GM12873 (cell line): Measurements from ENCODE around the gene DSEL.
A peak's percentile ranks its signal among the peaks of the same experiment; 100 is the strongest.

ENCODE experiments used
- TF ChIP-seq, protein P1 (sequence below): IDR thresholded peaks from 2 replicates; pipeline ENCODE4 v1.5.1; 2012; ENCODE audit warnings: low read depth, mild to moderate bottlenecking, moderate library complexity, low read length, control low read depth; ENCODE audit not compliant: insufficient read depth; ENCODE audit errors: missing control alignments

The DSEL gene

DNA sequence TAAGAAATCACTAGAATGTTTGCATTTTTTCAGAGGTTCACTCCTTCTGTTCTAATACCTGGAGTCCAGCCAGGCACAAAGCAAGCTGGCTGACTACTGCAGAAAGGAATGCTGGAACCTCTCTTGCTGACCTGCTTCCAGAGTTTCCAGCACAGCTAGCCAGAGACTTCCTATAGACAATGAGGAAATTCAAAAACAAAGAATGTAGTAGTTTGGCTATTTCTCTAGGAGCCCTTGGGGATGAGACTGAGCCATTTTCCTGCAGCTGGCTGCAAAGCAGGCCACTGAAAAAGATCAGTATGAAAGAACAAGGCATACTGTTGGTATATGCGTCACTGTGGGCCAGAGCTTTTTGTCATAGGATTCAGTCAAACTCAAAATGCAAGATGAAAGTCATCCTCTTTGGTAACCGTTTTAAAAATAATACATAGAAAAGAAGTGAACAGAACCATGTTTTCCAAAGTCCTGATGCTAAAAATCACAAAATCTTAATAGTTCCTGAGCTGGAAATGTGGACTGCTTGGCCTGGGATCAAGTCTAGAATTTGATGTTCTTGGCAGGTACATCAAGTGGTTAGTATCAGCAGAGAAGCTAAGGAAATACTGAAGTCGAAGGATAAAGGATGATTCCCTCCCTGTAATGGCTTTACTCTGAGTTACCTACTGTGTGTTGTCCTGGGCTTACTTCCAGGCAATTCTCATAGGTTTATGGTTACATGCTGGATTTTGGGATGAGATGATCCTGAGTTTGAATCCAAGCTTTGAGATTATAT is 9.0 kb upstream of the DSEL start:
- TF ChIP-seq, protein P1, sequence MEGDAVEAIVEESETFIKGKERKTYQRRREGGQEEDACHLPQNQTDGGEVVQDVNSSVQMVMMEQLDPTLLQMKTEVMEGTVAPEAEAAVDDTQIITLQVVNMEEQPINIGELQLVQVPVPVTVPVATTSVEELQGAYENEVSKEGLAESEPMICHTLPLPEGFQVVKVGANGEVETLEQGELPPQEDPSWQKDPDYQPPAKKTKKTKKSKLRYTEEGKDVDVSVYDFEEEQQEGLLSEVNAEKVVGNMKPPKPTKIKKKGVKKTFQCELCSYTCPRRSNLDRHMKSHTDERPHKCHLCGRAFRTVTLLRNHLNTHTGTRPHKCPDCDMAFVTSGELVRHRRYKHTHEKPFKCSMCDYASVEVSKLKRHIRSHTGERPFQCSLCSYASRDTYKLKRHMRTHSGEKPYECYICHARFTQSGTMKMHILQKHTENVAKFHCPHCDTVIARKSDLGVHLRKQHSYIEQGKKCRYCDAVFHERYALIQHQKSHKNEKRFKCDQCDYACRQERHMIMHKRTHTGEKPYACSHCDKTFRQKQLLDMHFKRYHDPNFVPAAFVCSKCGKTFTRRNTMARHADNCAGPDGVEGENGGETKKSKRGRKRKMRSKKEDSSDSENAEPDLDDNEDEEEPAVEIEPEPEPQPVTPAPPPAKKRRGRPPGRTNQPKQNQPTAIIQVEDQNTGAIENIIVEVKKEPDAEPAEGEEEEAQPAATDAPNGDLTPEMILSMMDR, result no peak

DNA sequence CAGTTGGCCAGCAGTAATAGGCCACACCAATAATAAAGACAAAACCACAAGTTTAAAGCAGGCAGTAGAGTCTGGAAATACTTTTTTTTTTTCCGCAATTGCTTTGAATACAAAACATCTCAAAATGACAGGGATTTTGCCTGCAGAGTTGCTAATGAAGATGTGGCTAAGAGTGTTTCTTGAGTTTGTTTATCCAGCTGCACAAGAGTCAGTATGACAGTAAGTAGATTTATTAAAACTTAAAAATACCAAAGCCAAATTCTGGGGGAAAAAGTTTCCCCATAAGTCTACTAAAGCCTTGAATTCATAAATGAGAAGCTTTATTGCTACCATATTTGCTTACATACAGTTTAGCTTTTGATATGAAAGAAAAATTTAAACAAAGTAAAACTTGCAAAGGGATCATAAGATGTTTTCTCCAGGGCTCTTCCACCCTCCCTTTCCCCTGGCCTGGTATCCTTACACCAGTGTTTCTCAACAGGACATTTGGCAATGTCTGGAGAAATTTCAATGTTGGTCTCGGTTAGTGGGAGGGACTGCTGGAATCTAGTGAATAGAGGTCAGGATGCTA is 3.9 kb upstream of the DSEL start:
- TF ChIP-seq, protein P1, result no peak

GRCh38 chr18:67519592-67519991 is 3.1 kb upstream of the DSEL start:
- TF ChIP-seq, protein P1, result no peak

DNA sequence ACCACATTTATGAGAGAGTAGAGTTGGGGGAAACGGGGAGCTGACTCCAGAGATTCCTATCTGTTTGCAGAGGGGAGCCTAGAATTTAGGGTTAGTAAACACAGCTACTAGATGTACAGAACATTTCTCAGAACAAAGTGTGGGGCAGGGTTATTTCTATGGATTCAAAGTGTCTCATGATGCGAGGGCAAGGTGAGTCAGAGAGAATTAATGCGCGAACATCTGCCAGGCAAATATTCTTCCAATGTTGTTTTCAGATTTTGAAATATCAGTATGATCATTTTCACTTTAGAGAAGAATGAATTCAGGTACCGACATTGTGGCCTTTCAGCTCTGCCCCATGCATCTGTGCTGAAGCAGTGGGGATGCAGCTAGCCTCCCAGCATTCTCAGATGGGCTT is 2.0 kb upstream of the DSEL start:
- TF ChIP-seq, protein P1, result no peak

DNA sequence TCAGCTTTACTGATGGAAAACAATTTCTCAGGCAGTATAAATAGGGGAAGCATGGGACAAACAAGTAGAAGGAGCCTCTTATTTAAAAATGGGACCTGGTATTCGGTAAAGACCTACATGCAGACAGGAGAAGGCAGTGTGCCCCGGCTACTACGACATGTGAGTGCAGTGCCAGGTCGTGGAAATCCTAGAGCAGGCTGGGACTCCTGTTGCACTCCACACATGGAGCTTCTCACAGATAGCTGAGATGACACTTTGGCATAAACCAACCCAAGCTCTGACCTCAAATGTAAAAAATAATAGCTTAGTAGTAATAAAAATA is 885 bp upstream of the DSEL start:
- TF ChIP-seq, protein P1, result no peak

- TF ChIP-seq, protein P1, result peak; percentile 52
Observed at GRCh38 chr18:67515942-67516538, 480 bp downstream of the DSEL start.

DNA sequence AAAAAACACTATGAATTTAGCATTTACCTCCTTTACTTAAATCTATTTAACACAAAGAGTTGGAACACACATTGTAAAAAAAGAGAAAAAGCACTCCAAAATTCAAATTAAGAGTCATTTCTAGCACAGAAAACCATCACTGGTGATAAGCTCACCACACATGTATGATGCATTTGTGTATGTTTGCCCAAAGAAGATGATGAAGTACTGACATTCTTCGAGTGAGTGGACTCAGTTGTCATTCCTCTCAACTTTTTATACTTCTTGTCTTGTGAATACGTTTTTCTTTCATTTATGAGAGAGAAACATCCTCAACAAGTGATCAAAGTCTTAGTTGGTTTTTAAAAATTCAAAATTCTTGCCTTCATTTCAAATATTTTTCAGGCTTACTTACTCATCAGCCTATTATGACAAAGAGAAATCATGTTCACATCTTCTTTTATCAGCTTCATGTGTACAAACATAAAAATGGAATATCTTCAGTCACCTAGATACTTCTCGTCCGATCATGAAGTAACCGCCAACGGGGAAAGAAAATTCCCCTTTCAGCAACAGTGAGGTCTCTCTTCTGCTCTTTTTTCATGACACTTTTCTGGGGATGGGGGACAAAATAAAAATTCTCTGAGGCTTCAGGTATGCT is 1.5 kb downstream of the DSEL start:
- TF ChIP-seq, protein P1, result no peak
